Retinal pigment epithelial cell (primary cell): ENCODE results near the gene HSD17B14.
"Not testable (repeated sequence)": the region's sequence is repeated elsewhere in the genome, so short reads cannot be mapped to it uniquely, and the experiment has no call there.

ENCODE experiments used
- DNase-seq: peaks from one replicate; pipeline ENCODE4 v3.0.0-alpha.2; 2010; ENCODE audit warnings: low read depth
- H3K4me3 ChIP-seq: 2 replicates; pipeline ENCODE4 v1.5.1; 2011; ENCODE audit warnings: mild to moderate bottlenecking, low read length, control low read depth, moderate library complexity
- CTCF ChIP-seq: conservative IDR thresholded peaks from 2 replicates; pipeline ENCODE4 v1.5.1; 2011; ENCODE audit warnings: low read depth, low read length, control low read depth, inconsistent platforms

Gene HSD17B14

DNA sequence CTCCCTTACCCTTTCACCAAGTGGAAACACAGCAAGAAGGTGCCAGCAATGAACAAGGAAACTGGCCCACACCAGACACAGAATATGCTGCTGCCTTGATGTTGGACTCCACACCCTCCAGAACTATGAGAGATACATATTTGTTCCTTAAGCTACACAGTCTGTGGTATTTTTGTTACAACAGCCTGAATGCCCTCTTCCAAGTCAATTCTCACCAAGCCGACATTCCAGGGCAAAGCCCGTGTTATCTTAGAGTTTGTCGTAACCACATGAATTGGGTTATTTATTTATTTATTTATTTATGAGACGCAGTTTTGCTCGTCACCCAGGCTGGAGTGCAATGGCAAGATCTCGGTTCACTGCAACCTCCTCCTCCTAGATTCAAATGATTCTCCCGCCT is 66.0 kb downstream of the HSD17B14 start:
- H3K4me3 ChIP-seq, result no peak overlapping the region
- no peak for TF ChIP-seq CTCF
- peak; percentile 57 for DNase-seq

GRCh38 chr19:48768994-48769713 is 67.1 kb downstream of the HSD17B14 start:
- TF ChIP-seq CTCF, result no peak
- DNase-seq, result no peak
- H3K4me3 ChIP-seq, result no peak overlapping the region

DNA sequence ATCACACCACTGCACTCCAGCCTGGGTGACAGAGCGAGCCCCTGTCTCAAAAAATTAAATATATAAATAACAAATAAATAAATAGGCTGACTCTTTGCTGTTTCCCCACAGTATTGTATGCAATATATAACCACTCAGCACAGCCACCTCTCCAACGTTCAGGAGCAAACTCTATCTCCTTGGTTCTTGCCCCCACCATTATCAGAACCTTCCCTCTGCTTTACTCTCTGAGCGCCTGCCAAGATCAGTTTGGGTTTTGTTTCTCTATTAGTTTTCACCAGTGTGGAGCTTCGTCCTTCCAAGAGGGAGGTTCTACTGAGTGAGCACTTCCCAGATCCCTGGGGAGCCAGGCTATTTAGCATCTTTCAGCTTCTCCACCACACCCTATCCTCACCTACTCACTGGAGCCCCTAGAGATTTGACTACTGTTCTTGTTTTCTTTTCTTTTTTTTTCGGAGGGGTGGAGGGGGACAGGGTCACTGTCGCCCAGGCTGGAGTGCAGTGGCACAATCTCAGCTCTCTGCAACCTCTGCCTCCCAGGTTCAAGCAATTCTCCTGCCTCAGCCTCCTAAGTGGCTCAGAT is 68.0 kb downstream of the HSD17B14 start:
- not testable (repeated sequence) for H3K4me3 ChIP-seq, DNase-seq

GRCh38 chr19:48765816-48766215 is 70.5 kb downstream of the HSD17B14 start:
- not testable (repeated sequence) for H3K4me3 ChIP-seq, DNase-seq
